HEK293 (cell line): ENCODE data around the gene ENO3.

Experiments
- CTCF ChIA-PET: fragments of 350-600 bp; formaldehyde crosslinking; extraction: SDS; loops from one replicate; lab custom pipeline; 2021; ENCODE audit warnings: antibody characterized with exemption; lab: Yijun Ruan, JAX
- POLR2A ChIA-PET: fragments of 300-600 bp; formaldehyde crosslinking; extraction: SDS; loops from one replicate; lab custom pipeline; 2020; ENCODE audit warnings: antibody characterized with exemption, inconsistent platforms; lab: Yijun Ruan, JAX
- H3K27ac ChIP-seq: fragments of 200-500 bp; sonication (Bioruptor generic); 2 replicates; pipeline ENCODE4 v1.5.1; 2014; ENCODE audit warnings: low read depth, low read length, control low read depth, inconsistent platforms; ENCODE audit errors: extremely low read depth
- H3K36me3 ChIP-seq, 2 experiments: fragments of 200-500 bp in 1 of 2; sonication (Bioruptor generic) in 1 of 2; 1 replicate in 1 of 2; 2 replicates in 1 of 2; pipeline ENCODE4 v1.5.1; 2014 to 2017; ENCODE audit warnings: inconsistent platforms in 2 of 2, low read length in 2 of 2; ENCODE audit not compliant: control insufficient read depth in 2 of 2, insufficient read depth in 1 of 2
- H3K4me1 ChIP-seq: fragments of 200-500 bp; sonication (Bioruptor generic); 2 replicates; pipeline ENCODE4 v1.5.1; 2014; ENCODE audit warnings: mild to moderate bottlenecking, low read length, inconsistent platforms; ENCODE audit not compliant: control insufficient read depth, insufficient read depth
- H3K4me3 ChIP-seq: 2 replicates; pipeline ENCODE4 v1.5.1; 2011; ENCODE audit warnings: low read depth, mild to moderate bottlenecking, control low read depth, low read length, moderate library complexity
- H3K9me3 ChIP-seq: fragments of 200-500 bp; sonication (Bioruptor generic); 2 replicates; pipeline ENCODE4 v1.5.1; 2014; ENCODE audit warnings: low read depth, low read length, inconsistent platforms; ENCODE audit not compliant: control insufficient read depth, insufficient read depth
- GLI2 ChIP-seq: fragments of 450-650 bp; formaldehyde crosslinking; IDR thresholded peaks from 2 replicates; pipeline ENCODE4; 2017; ENCODE audit warnings: missing biosample characterization, missing genetic modification characterization, low read depth, borderline replicate concordance
- GLIS2 ChIP-seq: fragments of 450-650 bp; formaldehyde crosslinking; IDR thresholded peaks from 2 replicates; pipeline ENCODE4 v1.5.1; 2016; ENCODE audit warnings: missing biosample characterization, missing genetic modification characterization
- KLF1 ChIP-seq: fragments of 450-650 bp; formaldehyde crosslinking; IDR thresholded peaks from 2 replicates; pipeline ENCODE4 v1.5.1; 2016; ENCODE audit warnings: missing biosample characterization, missing genetic modification characterization
- KLF8 ChIP-seq: fragments of 450-650 bp; formaldehyde crosslinking; IDR thresholded peaks from 2 replicates; pipeline ENCODE4 v1.5.1; 2016; ENCODE audit warnings: missing biosample characterization, missing genetic modification characterization
- SP2 ChIP-seq: fragments of 450-650 bp; formaldehyde crosslinking; IDR thresholded peaks from 2 replicates; pipeline ENCODE4 v1.5.1; 2016; ENCODE audit warnings: missing biosample characterization, missing genetic modification characterization
- SP3 ChIP-seq: fragments of 450-650 bp; formaldehyde crosslinking; IDR thresholded peaks from 2 replicates; pipeline ENCODE4 v1.5.1; 2016; ENCODE audit warnings: missing biosample characterization, missing genetic modification characterization
- WT1 ChIP-seq: fragments of 450-650 bp; formaldehyde crosslinking; IDR thresholded peaks from 2 replicates; pipeline ENCODE4 v1.5.1; 2016; ENCODE audit warnings: missing biosample characterization, missing genetic modification characterization
- YY2 ChIP-seq: fragments of 450-650 bp; formaldehyde crosslinking; IDR thresholded peaks from 2 replicates; pipeline ENCODE4 v1.5.1; 2016; ENCODE audit warnings: missing biosample characterization, missing genetic modification characterization
- ZBTB8A ChIP-seq: fragments of 450-650 bp; formaldehyde crosslinking; IDR thresholded peaks from 2 replicates; pipeline ENCODE4 v1.5.1; 2016; ENCODE audit warnings: missing biosample characterization, missing genetic modification characterization
- ZEB2 ChIP-seq: fragments of 450-650 bp; formaldehyde crosslinking; IDR thresholded peaks from 2 replicates; pipeline ENCODE4 v1.5.1; 2016; ENCODE audit warnings: missing biosample characterization, missing genetic modification characterization
- ZFP37 ChIP-seq: fragments of 450-650 bp; formaldehyde crosslinking; IDR thresholded peaks from 2 replicates; pipeline ENCODE4 v1.5.1; 2016; ENCODE audit warnings: missing biosample characterization, missing genetic modification characterization
- ZNF10 ChIP-seq: fragments of 450-650 bp; formaldehyde crosslinking; IDR thresholded peaks from 2 replicates; pipeline ENCODE4 v1.5.1; 2017; ENCODE audit warnings: missing biosample characterization, missing genetic modification characterization
- ZNF112 ChIP-seq: fragments of 450-650 bp; formaldehyde crosslinking; IDR thresholded peaks from 2 replicates; pipeline ENCODE4 v1.5.0; 2017; ENCODE audit warnings: missing biosample characterization, missing genetic modification characterization
- ZNF23 ChIP-seq: fragments of 450-650 bp; formaldehyde crosslinking; IDR thresholded peaks from 2 replicates; pipeline ENCODE4 v1.5.1; 2016; ENCODE audit warnings: missing biosample characterization, missing genetic modification characterization, borderline replicate concordance
- ZNF274 ChIP-seq, 2 experiments: fragments of 200-500 bp in 1 of 2; fragments of 450-650 bp in 1 of 2; sonication (Bioruptor generic) in 1 of 2; formaldehyde crosslinking in 1 of 2; IDR thresholded peaks; 2 replicates each; pipeline versions ENCODE4 v1.5.1 to v1.6.1; 2014 to 2016; ENCODE audit warnings: borderline replicate concordance in 1 of 2, inconsistent platforms in 1 of 2, low read length in 1 of 2, missing biosample characterization in 1 of 2, missing genetic modification characterization in 1 of 2
- ZNF350 ChIP-seq: fragments of 450-650 bp; formaldehyde crosslinking; IDR thresholded peaks from 2 replicates; pipeline ENCODE4 v1.5.0; 2017; ENCODE audit warnings: missing biosample characterization, mild to moderate bottlenecking, missing genetic modification characterization
- ZNF423 ChIP-seq: fragments of 450-650 bp; formaldehyde crosslinking; IDR thresholded peaks from 2 replicates; pipeline ENCODE4 v1.5.1; 2016; ENCODE audit warnings: missing biosample characterization, missing genetic modification characterization
- ZNF514 ChIP-seq: fragments of 450-650 bp; formaldehyde crosslinking; IDR thresholded peaks from 2 replicates; pipeline ENCODE4 v1.5.1; 2016; ENCODE audit warnings: missing biosample characterization, missing genetic modification characterization
- ZNF600 ChIP-seq: fragments of 450-650 bp; formaldehyde crosslinking; IDR thresholded peaks from 2 replicates; pipeline ENCODE4 v1.5.1; 2016; ENCODE audit warnings: missing biosample characterization, missing genetic modification characterization
- ZNF623 ChIP-seq: fragments of 450-650 bp; formaldehyde crosslinking; IDR thresholded peaks from 2 replicates; pipeline ENCODE4 v1.5.1; 2016; ENCODE audit warnings: missing biosample characterization, missing genetic modification characterization
- ZNF830 ChIP-seq: fragments of 450-650 bp; IDR thresholded peaks from 2 replicates; pipeline ENCODE4 v1.5.0; 2018; ENCODE audit warnings: missing biosample characterization, missing genetic modification characterization, low read depth, mild to moderate bottlenecking, moderate library complexity
- TF ChIP-seq, protein P1 (sequence below): fragments of 450-650 bp; formaldehyde crosslinking; IDR thresholded peaks from 2 replicates; pipeline ENCODE4 v1.5.1; 2016; ENCODE audit warnings: missing biosample characterization, missing genetic modification characterization
- TF ChIP-seq, protein P2 (sequence below): fragments of 450-650 bp; formaldehyde crosslinking; IDR thresholded peaks from 2 replicates; pipeline ENCODE4 v1.5.1; 2016; ENCODE audit warnings: missing biosample characterization, missing genetic modification characterization

ENO3 gene

DNA sequence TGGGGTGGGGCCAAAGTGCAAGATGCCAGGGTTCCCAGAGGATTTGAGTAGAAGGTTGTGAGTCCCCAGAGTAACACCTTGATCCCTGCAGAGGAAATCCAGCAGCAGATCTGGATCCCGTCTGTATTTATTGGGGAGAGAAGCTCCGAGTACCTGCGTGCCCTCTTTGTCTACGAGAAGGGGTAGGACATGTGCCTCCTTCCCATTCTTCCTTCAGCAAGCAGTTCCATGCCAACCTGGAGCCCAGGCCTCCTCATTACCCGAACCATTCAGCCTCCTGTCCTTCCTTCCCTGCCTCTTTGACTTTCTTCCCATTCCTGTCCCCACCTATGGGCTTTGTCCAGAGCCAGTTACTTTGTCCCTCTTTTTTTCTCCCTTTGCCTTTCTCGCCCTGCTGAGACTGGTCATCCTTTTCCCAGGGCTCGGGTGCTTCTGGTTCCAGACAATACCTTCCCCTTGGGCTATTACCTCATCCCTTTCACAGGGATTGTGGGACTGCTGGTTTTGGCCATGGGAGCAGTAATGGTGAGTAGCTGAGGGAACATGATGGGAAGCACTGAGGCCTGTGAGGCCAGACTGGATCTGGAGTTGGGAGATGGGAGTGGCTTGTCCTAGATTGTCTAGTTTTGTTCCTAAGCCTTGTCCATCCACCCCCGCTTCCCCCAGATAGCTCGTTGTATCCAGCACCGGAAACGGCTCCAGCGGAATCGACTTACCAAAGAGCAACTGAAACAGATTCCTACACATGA is 8.0 kb upstream of the ENO3 start (continued):
- no peak for TF ChIP-seq ZNF274 (IDR thresholded peaks at IDR 0.05; ENCODE audit: low read length)
- TF ChIP-seq ZNF274 (tag by site-specific recombination; IDR thresholded peaks at IDR 0.05; ENCODE audit: borderline replicate concordance): no peak

DNA sequence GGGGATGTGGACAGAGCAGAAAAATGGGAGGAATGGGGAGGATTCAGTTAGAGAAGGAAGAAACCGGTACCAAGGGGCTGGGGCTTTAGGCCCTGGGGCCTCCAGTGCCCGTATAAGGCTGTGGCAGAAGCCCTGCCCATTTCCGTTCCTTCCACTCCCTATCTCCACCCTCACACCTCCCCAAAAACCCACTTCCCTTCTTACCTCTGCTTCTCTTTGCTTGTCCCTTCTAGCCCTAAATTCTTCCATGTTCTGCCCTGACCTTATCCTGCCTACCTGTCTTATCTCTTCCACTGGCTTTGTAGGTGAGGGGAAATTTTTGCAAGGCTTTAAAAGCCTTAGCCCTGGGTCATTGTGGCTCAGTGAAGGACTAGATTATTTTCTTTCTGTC is 6.8 kb upstream of the ENO3 start:
- CTCF ChIA-PET: interaction anchor here (0.6 to 1.2 kb wide), 3 partner anchors 23 to 44 kb away, joined by 3 to 7 read pairs (median 4); partner anchors contain the start of gene CAMTA2
- POLR2A ChIA-PET: interaction anchor here (0.7 to 17.9 kb wide), 3 partner anchors 12 to 145 kb away, joined by 3 to 358 read pairs (median 8); partner anchors contain the start of genes GP1BA and SPAG7
- peak; percentile 87 for TF ChIP-seq ZNF623 (tag by site-specific recombination)
- no peak for TF ChIP-seq ZNF514 (tag by site-specific recombination)
- TF ChIP-seq ZFP37 (tag by site-specific recombination): no peak
- TF ChIP-seq, protein P1, sequence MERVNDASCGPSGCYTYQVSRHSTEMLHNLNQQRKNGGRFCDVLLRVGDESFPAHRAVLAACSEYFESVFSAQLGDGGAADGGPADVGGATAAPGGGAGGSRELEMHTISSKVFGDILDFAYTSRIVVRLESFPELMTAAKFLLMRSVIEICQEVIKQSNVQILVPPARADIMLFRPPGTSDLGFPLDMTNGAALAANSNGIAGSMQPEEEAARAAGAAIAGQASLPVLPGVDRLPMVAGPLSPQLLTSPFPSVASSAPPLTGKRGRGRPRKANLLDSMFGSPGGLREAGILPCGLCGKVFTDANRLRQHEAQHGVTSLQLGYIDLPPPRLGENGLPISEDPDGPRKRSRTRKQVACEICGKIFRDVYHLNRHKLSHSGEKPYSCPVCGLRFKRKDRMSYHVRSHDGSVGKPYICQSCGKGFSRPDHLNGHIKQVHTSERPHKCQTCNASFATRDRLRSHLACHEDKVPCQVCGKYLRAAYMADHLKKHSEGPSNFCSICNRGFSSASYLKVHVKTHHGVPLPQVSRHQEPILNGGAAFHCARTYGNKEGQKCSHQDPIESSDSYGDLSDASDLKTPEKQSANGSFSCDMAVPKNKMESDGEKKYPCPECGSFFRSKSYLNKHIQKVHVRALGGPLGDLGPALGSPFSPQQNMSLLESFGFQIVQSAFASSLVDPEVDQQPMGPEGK (tag by site-specific recombination): peak; percentile 51
- peak; percentile 24; the same call in 1 of the 2 replicates for TF ChIP-seq ZBTB8A (tag by site-specific recombination)
- TF ChIP-seq ZEB2 (tag by site-specific recombination): no peak
- peak; percentile 47; the same call in 1 of the 2 replicates for TF ChIP-seq KLF8 (tag by site-specific recombination)
- no peak for TF ChIP-seq ZNF23 (tag by site-specific recombination)
- no peak for TF ChIP-seq ZNF112
- TF ChIP-seq ZNF350 (tag by site-specific recombination): no peak
- TF ChIP-seq, protein P2, sequence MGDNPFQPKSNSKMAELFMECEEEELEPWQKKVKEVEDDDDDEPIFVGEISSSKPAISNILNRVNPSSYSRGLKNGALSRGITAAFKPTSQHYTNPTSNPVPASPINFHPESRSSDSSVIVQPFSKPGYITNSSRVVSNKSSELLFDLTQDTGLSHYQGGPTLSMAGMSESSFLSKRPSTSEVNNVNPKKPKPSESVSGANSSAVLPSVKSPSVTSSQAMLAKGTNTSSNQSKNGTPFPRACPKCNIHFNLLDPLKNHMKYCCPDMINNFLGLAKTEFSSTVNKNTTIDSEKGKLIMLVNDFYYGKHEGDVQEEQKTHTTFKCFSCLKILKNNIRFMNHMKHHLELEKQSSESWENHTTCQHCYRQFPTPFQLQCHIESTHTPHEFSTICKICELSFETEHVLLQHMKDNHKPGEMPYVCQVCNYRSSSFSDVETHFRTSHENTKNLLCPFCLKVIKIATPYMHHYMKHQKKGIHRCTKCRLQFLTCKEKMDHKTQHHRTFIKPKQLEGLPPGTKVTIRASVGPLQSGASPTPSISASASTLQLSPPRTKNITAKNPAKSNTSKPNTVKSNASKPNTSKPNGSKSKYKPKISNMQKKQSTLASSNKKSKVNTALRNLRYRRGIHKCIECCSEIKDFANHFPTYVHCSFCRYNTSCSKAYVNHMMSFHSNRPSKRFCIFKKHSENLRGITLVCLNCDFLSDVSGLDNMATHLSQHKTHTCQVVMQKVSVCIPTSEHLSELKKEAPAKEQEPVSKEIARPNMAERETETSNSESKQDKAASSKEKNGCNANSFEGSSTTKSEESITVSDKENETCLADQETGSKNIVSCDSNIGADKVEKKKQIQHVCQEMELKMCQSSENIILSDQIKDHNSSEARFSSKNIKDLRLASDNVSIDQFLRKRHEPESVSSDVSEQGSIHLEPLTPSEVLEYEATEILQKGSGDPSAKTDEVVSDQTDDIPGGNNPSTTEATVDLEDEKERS (tag by site-specific recombination): no peak
- peak; percentile 53; the same call in 1 of the 2 replicates for TF ChIP-seq WT1 (tag by site-specific recombination)
- peak; percentile 48 for TF ChIP-seq ZNF600 (tag by site-specific recombination)
- TF ChIP-seq SP3: peak; percentile 46; the same call in 1 of the 2 replicates
- TF ChIP-seq ZNF423 (tag by site-specific recombination): no peak
- no peak for TF ChIP-seq GLIS2 (tag by site-specific recombination)
- peak; percentile 55 for TF ChIP-seq KLF1
- no peak for TF ChIP-seq ZNF830 (tag by site-specific recombination)
- TF ChIP-seq SP2 (tag by site-specific recombination): peak; percentile 56
- no peak for TF ChIP-seq YY2 (tag by site-specific recombination)
- TF ChIP-seq GLI2 (tag by site-specific recombination): no peak
- TF ChIP-seq ZNF10 (tag by site-specific recombination): 0 out of 2 replicates have a peak, but pooled peaks have one; percentile 6
- Histone ChIP-seq H3K36me3 (peaks cover 38 to 60% of the 10 kb centered on the region in 2 experiments), H3K9me3 (no peaks in the 10 kb centered on the region), H3K4me3 (no peak overlapping the region), H3K4me1 (peaks cover 19% of the 10 kb centered on the region), H3K27ac (peak overlapping the region; percentile 99)
